T1000 (cell line): ENCODE data around the gene C19orf25.

Source experiments
- DNase-seq: peaks from one replicate; lab custom pipeline; 2025; ENCODE audit warnings: mixed read lengths; lab: John Stamatoyannopoulos, UW

The C19orf25 gene

GRCh38 chr19:1449467-1450442 is 29.3 kb downstream of the C19orf25 start, which contains the start of gene APC2:
Gene APC2 (plus strand): TSS chr19:1450121. CDS start chr19:1453002, 2,881 bp downstream.
- DNase-seq: peak; percentile 46

- DNase-seq: no peak
Measured at GRCh38 chr19:1447944-1448343, 31.1 kb downstream of the C19orf25 start.

- DNase-seq: no peak
Measured at GRCh38 chr19:1447504-1447903, 31.5 kb downstream of the C19orf25 start.

- no peak for DNase-seq
Measured at GRCh38 chr19:1446713-1447481, 32.1 kb downstream of the C19orf25 start.

GRCh38 chr19:1445932-1446712 is 32.9 kb downstream of the C19orf25 start:
- DNase-seq: peak; percentile 32

GRCh38 chr19:1445185-1445931 is 33.7 kb downstream of the C19orf25 start:
- peak; percentile 59 for DNase-seq

- no peak for DNase-seq
Measured at GRCh38 chr19:1441677-1442438, 37.2 kb downstream of the C19orf25 start.

GRCh38 chr19:1441022-1441426 is 38.0 kb downstream of the C19orf25 start:
- DNase-seq: no peak

- no peak for DNase-seq
Measured at GRCh38 chr19:1440418-1440801, 38.6 kb downstream of the C19orf25 start.

- peak; percentile 36 for DNase-seq
Measured at GRCh38 chr19:1439525-1440417, 39.2 kb downstream of the C19orf25 start.

- no peak for DNase-seq
Measured at GRCh38 chr19:1438933-1439354, 40.1 kb downstream of the C19orf25 start.

GRCh38 chr19:1438035-1438932 is 40.7 kb downstream of the C19orf25 start, which contains the start of gene RPS15:
Gene RPS15 (plus strand): TSS chr19:1438396. CDS start chr19:1438426, 30 bp downstream.
- DNase-seq: peak; percentile 94

GRCh38 chr19:1437609-1438008 is 41.4 kb downstream of the C19orf25 start:
- DNase-seq: no peak

GRCh38 chr19:1435378-1435989 is 43.5 kb downstream of the C19orf25 start:
- no peak for DNase-seq

GRCh38 chr19:1434577-1435060 is 44.4 kb downstream of the C19orf25 start:
- no peak for DNase-seq

- DNase-seq: no peak
Measured at GRCh38 chr19:1434040-1434366, 45.0 kb downstream of the C19orf25 start.

- no peak for DNase-seq
Measured at GRCh38 chr19:1433119-1434039, 45.6 kb downstream of the C19orf25 start.
